Neural progenitor cell (in vitro differentiated cells): ENCODE measurements around the gene TK2.

Experiments used
- CTCF ChIP-seq: fragments of 200-600 bp; sonication (generic); IDR thresholded peaks from 2 replicates; pipeline ENCODE4 v1.5.1; 2017; ENCODE audit warnings: antibody characterized with exemption, mild to moderate bottlenecking
- EZH2 ChIP-seq: fragments of 200-600 bp; sonication (generic); IDR thresholded peaks from 2 replicates; pipeline ENCODE4 v1.6.1; 2017; ENCODE audit warnings: antibody characterized with exemption, mild to moderate bottlenecking, moderate library complexity
- EZH2phosphoT487 ChIP-seq: fragments of 200-600 bp; sonication (generic); IDR thresholded peaks from 2 replicates; pipeline ENCODE4 v1.6.1; 2017; ENCODE audit warnings: antibody characterized with exemption

DNA sequence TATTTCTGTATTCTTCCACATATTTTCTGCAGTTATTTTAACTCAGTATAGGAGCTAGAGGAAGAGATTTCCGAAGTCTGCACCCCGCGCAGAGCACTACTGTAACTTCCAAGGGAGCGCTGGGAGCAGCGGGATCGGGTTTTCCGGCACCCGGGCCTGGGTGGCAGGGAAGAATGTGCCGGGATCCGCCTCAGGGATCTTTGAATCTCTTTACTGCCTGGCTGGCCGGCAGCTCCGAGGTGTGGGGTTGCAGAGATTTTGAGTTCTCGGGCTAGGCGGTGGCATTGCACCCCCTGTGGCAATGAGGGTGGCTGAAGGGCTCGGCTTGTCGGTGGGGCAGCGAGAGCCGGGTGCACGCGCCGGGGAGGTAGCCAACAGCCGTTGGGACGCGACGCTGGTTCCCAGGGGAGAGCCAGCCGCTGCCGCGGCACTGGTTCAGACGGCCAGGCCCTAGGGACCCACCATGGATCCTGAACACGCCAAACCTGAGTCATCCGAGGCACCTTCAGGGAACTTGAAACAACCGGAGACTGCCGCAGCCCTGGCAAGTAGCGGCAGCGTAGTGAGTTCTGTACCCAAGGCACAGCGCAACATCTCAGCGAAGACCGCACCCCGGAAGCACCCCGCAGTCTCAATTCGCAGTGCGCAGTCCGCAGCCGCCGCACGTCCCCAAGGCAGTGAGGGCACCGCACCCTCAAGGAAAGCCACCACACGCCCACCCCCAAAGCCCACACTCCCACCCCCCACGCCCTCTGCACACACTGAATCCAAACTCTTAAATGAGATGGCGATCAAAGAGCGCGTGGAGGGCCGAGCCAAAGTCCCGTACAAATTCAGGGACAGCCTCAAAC is 16.4 kb upstream of the TK2 start, which contains the start of gene CMTM1:
- TF ChIP-seq CTCF (no peak), EZH2 (no peak), EZH2phosphoT487 (no peak)
